OCI-LY7 (cell line): ENCODE results near the gene TAF12.
"Not testable (repeated sequence)": the region's sequence is repeated elsewhere in the genome, so short reads cannot be mapped to it uniquely, and the experiment has no call there.

Experiments used
- EZH2phosphoT487 ChIP-seq: fragments of 200-600 bp; sonication (generic); IDR thresholded peaks from 2 replicates; pipeline ENCODE4 v1.6.1; 2018; ENCODE audit warnings: low read depth, borderline replicate concordance, mild to moderate bottlenecking, mixed run types, antibody characterized with exemption, low read length, moderate library complexity, mixed read lengths
- TF ChIP-seq, protein P1 (sequence below): fragments of 200-600 bp; sonication (generic); conservative IDR thresholded peaks from 2 replicates; pipeline ENCODE4 v1.5.1; 2014; ENCODE audit warnings: mild to moderate bottlenecking, antibody characterized with exemption, low read length, moderate library complexity, mixed read lengths

DNA sequence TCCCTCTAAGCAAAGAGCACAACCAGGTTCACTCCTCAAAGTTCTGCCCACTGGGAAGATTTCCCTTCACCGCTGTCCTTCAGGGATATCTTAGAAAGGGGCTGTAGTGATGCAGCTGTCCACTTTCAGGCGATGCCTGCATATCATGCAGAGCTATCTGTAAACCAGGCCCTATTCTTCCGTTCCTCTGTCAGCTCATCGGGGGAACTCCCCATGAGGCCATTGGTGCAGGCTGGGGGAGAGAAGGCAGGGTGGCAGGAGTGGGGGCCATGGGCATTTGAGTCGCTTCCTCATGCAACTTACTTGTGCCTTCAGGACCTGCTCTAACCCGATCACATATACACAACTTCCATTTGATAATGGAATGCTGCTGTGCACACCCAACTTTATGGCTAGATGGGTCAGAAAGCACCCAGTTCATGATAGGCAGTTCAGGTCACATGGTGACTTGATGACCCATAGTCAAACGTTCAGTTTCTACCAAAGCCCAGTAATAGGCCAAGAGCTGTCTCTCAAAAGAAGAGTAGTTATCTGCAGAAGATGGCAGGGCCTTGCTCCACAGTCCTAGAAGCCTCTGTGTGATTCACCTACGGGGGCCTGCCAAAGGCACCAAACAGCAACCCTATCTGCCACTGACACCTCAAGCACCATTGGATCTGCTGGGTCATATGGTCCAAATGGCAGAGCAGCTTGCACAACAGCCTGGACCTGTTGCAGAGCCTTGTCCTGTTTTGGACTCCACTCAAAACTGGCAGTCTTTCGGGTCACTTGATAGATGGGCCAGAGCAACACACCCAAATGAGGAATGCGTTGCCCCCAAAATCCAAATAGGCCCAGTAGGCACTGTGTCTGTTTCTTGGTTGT, 12.8 kb upstream of the TAF12 start:
- TF ChIP-seq, protein P1, sequence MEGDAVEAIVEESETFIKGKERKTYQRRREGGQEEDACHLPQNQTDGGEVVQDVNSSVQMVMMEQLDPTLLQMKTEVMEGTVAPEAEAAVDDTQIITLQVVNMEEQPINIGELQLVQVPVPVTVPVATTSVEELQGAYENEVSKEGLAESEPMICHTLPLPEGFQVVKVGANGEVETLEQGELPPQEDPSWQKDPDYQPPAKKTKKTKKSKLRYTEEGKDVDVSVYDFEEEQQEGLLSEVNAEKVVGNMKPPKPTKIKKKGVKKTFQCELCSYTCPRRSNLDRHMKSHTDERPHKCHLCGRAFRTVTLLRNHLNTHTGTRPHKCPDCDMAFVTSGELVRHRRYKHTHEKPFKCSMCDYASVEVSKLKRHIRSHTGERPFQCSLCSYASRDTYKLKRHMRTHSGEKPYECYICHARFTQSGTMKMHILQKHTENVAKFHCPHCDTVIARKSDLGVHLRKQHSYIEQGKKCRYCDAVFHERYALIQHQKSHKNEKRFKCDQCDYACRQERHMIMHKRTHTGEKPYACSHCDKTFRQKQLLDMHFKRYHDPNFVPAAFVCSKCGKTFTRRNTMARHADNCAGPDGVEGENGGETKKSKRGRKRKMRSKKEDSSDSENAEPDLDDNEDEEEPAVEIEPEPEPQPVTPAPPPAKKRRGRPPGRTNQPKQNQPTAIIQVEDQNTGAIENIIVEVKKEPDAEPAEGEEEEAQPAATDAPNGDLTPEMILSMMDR: not testable (repeated sequence)
- not testable (repeated sequence) for TF ChIP-seq EZH2phosphoT487
